ENCODE measurements around the gene EMC6.
"Not testable (repeated sequence)": the region's sequence is repeated elsewhere in the genome, so short reads cannot be mapped to it uniquely, and the experiment has no call there.

EMC6 gene

DNA sequence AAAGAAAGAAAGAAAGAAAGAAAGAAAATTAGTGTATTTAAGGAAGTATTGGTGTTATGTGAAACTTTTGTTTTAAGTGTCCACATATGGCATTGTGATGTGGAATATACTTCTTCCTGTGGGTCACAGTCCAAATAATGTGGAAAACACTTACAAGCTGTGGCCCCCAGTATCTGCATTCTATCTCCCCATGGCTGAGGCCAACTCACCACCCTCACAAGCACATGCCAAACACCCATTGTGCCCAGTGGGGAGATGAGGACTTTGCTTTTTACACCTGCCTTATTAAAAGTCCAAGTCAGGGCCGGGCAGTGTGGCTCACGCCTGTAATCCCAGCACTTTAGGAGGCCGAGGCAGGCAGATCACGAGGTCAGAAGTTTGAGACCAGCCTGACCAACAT is 31.3 kb downstream of the EMC6 start:
- no peak overlapping the region for H3K27ac ChIP-seq
- TF ChIP-seq, protein P1, sequence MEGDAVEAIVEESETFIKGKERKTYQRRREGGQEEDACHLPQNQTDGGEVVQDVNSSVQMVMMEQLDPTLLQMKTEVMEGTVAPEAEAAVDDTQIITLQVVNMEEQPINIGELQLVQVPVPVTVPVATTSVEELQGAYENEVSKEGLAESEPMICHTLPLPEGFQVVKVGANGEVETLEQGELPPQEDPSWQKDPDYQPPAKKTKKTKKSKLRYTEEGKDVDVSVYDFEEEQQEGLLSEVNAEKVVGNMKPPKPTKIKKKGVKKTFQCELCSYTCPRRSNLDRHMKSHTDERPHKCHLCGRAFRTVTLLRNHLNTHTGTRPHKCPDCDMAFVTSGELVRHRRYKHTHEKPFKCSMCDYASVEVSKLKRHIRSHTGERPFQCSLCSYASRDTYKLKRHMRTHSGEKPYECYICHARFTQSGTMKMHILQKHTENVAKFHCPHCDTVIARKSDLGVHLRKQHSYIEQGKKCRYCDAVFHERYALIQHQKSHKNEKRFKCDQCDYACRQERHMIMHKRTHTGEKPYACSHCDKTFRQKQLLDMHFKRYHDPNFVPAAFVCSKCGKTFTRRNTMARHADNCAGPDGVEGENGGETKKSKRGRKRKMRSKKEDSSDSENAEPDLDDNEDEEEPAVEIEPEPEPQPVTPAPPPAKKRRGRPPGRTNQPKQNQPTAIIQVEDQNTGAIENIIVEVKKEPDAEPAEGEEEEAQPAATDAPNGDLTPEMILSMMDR (conservative IDR thresholded peaks at IDR 0.05), result no peak

DNA sequence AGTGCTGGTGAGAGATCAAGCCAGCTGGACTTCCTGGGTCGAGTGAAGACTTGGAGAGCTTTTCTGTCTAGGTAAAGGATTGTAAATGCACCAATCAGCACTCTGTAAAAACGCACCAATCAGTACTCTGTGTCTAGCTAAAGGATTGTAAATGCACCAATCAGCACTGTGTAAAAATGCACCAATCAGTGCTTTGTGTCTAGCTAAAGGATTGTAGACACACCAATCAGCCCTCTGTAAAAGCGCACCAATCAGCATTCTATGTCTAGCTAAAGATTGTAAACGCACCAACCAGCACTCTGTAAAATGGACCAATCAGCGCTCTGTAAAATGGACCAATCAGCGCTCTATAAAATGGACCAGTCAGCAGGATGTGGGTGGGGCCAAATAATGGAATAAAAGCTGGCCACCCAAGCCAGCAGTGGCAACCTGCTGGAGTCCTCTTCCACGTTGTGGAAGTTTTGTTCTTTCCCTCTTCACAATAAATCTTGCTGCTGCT is 33.5 kb downstream of the EMC6 start:
- not testable (repeated sequence) for H3K27ac ChIP-seq

DNA sequence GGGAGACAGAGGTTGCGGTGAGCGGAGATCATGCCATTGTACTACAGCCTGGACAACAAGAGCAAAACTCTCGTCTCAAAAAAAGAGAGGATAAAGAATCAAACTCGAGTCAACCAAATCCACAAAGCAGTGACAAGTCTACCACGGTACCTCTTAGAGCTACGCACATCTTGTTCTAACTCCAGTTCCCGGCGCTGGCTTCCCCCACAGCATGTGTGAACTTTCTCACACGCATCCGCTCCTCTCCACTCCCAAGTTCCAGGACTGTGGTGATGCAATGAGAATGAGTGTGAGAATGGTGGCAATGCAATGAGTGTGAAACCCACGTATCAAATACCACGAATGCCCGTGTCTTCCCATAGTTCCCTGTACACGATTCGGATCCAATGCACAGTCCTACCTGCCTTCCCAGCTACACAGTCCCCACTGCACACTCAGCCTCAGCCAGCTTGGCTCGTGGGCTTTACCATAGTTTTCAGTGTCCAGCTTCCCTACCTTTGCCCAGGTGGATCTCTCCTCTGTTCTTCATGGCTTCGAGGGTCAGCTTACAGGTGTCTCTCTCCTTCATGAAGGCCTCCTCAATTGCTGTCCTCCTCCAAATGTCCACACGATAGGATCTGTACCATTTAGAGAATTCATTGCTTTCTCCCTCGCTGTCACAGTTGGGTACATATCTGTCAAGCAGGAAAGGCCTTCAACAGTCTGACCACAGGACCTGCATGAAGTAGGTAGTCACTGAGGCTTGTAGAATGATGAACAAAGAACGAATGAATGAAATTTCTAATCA is 36.5 kb downstream of the EMC6 start:
- H3K27ac ChIP-seq, result no peak overlapping the region
- TF ChIP-seq, protein P1 (conservative IDR thresholded peaks at IDR 0.05), result no peak

DNA sequence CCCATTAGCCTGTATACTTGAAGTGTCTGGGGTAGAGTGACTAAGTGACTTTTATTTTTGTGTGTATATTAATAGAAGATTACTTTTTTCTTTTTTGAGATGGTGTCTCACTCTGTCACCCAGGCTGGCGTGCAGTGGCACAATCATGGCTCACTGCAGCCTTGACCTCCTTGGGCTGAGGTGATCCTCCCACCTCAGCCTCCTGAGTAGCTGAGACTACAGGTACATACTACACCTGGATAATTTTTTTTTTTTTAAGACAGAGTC is 37.0 kb downstream of the EMC6 start:
- not testable (repeated sequence) for H3K27ac ChIP-seq

DNA sequence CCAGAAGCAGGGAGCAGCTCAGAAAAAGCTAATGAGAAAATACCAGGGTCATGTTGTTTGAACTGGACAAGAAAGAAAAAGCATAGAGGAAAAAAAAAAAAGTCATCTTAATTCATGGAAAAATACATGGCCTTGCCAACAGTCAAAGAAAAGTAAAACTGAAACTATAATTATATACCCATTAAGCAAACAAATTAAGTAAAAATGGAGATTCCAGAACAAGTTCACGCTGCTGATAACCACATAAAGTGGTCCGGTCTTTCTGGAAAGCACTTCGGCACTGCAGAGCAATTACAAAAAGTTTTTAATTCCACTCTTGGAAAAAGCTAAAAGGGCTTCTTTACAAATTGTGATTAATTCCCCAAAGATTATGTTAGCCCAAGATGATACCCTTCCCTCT is 39.8 kb downstream of the EMC6 start:
- no peak overlapping the region for H3K27ac ChIP-seq
- TF ChIP-seq, protein P1 (conservative IDR thresholded peaks at IDR 0.05), result no peak

DNA sequence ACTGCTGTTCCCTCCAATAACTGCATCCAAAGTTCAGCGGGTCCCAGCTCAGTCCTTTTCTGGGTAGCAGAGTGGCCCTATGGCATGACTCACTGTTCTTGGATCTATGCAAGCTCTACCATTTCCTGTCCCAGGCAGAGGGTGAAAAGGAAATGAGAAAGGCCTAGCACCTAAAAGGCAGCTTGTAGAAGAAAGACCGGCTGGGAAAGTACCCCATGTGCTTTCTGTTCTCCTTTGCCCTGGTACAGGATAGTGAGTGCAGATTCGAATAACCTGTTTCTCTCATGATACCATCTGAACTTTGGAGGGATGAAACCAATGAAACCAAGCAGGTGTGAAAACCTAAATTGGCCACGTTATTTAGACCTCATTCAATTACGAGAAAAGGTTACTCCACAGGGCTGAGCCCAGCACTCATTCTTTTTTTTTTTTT is 42.4 kb downstream of the EMC6 start:
- TF ChIP-seq, protein P1 (conservative IDR thresholded peaks at IDR 0.05), result no peak
- no peak overlapping the region for H3K27ac ChIP-seq

DNA sequence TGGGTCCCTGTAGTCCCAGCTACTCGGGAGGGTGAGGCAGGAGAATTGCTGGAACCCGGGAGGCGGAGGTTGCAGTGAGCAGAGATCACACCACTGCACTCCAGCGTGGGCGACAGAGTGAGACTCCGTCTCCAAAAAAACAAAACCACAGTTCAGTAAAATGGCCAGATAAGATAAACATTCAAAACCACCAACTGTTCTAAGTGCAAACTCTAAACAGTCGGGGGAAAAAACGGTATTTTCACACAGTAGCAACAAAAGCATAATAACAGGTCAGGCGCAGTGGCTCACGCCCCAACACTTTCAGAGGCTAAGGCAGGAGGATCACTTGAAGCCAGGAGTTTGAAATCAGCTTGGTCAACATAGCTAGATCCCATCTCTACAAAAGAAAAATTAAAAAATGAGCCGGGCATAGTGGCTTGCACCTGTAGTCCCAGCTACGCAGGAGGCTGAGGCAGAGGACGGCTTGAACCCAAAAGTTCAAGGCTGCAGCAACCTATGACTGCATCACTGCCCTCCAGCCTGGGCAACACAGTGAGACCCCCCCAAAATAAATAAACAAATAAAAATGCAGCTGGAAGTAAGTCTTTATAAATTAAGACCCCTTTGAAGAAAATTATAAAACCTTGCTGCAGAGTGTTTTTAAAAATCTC is 44.3 kb downstream of the EMC6 start:
- TF ChIP-seq, protein P1 (conservative IDR thresholded peaks at IDR 0.05), result no peak
- no peak overlapping the region for H3K27ac ChIP-seq

DNA sequence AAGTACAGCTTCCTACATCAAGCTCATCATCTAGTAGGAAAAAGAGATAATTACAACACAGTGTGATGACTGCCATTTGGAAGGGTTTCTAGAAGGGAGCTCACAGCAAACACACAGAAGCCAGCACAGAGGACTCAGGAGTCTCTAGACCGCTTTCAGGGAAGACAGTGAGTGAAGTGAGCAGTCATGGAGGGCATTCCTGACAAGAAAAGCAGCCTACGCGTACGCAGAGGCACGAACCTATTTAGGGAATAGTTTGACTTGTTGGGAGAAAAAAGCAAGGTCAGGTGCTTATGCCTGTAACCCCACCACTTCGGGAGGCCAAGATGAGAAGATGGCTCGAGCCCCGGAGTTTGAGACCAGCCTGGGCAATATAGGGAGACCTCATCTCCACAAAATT is 46.7 kb downstream of the EMC6 start:
- TF ChIP-seq, protein P1 (conservative IDR thresholded peaks at IDR 0.05), result no peak
- no peak overlapping the region for H3K27ac ChIP-seq

Data from VCaP (cell line).